Tibial nerve (tissue), 4 donors: Measurements from ENCODE around the gene LMO7.

ENCODE experiments used
- EP300 ChIP-seq, 2 donors: sonication (generic); formaldehyde crosslinking; IDR thresholded peaks; one replicate each; pipeline ENCODE4 v1.6.1; 2017; ENCODE audit warnings: antibody characterized with exemption in 2 of 2, mild to moderate bottlenecking in 1 of 2
- POLR2A ChIP-seq, 2 donors: fragments of 450-650 bp; IDR thresholded peaks; one replicate each; pipeline ENCODE4 v1.6.1; 2017; ENCODE audit warnings: antibody characterized with exemption in 2 of 2, mild to moderate bottlenecking in 2 of 2, moderate library complexity in 2 of 2
- TF ChIP-seq, protein P1 (sequence below), 5 experiments: fragments of 200-600 bp in 3 of 5; fragments of 450-650 bp in 2 of 5; sonication (generic) in 3 of 5; IDR thresholded peaks; one replicate each; pipeline ENCODE4 v1.5.1; 2016 to 2019; ENCODE audit warnings: antibody characterized with exemption in 5 of 5, mild to moderate bottlenecking in 3 of 5, moderate library complexity in 2 of 5

DNA sequence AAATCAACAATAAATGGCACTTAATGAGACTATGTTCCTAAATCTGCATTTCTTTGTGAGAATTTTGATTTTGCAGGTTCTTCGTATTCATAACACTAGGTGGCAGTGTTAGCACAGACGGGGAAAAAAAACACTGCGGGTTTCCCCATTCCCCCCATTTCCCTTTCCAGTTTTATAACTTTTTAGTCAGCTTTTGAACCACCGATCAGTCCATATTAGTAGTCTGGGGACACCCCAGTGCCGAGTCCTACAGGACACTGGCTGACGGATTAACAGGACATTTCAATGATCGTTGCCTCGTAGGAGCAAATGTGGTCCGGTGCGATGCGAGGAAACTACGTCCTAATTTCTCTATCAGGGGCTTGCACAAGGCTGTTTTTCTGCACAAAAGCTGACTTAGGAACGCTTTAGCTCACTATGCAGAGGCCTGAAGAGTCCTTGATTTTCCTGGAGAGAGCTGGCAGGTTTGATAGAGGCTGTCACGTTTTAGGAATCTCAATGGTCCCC is 234.3 kb downstream of the LMO7 start:
- TF ChIP-seq, protein P1, sequence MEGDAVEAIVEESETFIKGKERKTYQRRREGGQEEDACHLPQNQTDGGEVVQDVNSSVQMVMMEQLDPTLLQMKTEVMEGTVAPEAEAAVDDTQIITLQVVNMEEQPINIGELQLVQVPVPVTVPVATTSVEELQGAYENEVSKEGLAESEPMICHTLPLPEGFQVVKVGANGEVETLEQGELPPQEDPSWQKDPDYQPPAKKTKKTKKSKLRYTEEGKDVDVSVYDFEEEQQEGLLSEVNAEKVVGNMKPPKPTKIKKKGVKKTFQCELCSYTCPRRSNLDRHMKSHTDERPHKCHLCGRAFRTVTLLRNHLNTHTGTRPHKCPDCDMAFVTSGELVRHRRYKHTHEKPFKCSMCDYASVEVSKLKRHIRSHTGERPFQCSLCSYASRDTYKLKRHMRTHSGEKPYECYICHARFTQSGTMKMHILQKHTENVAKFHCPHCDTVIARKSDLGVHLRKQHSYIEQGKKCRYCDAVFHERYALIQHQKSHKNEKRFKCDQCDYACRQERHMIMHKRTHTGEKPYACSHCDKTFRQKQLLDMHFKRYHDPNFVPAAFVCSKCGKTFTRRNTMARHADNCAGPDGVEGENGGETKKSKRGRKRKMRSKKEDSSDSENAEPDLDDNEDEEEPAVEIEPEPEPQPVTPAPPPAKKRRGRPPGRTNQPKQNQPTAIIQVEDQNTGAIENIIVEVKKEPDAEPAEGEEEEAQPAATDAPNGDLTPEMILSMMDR (IDR thresholded peaks at IDR 0.05) = peak; percentile 71 to 81 (median 77)
- no peak for TF ChIP-seq POLR2A (IDR thresholded peaks at IDR 0.05)
- TF ChIP-seq EP300 (IDR thresholded peaks at IDR 0.05) = peak in 1 of 2 donors; percentile 33
